KMS-11 (cell line): Measurements from ENCODE around the gene TMPRSS6.

Experiments
- H2AFZ ChIP-seq: fragments of 200-600 bp; sonication (generic); 2 replicates; pipeline ENCODE4 v1.6.1; 2016; ENCODE audit warnings: antibody characterized with exemption, mixed run types, low read depth
- H3K27ac ChIP-seq: fragments of 200-600 bp; sonication (generic); 2 replicates; pipeline ENCODE4 v1.6.1; 2016; ENCODE audit warnings: mild to moderate bottlenecking, mixed run types
- H3K27me3 ChIP-seq: fragments of 200-600 bp; sonication (generic); 2 replicates; pipeline ENCODE4 v1.6.1; 2017; ENCODE audit warnings: mild to moderate bottlenecking, low read depth, mixed run types, moderate library complexity; ENCODE audit not compliant: insufficient read depth
- H3K36me3 ChIP-seq: fragments of 200-600 bp; sonication (generic); 2 replicates; pipeline ENCODE4 v1.6.1; 2017; ENCODE audit warnings: mild to moderate bottlenecking, mixed run types; ENCODE audit not compliant: insufficient read depth
- H3K4me1 ChIP-seq: fragments of 200-600 bp; sonication (generic); 2 replicates; pipeline ENCODE4 v1.6.1; 2016; ENCODE audit warnings: mild to moderate bottlenecking, low read depth, mixed run types; ENCODE audit not compliant: poor library complexity, severe bottlenecking
- H3K4me2 ChIP-seq: fragments of 200-600 bp; sonication (generic); 2 replicates; pipeline ENCODE4 v1.7.0; 2016; ENCODE audit warnings: mild to moderate bottlenecking, mixed run types
- H3K4me3 ChIP-seq: fragments of 200-600 bp; sonication (generic); IDR thresholded peaks from 2 replicates; pipeline ENCODE4 v1.6.1; 2017; ENCODE audit warnings: low read depth, low read length, mixed read lengths; ENCODE audit not compliant: insufficient read depth
- H3K79me2 ChIP-seq: fragments of 200-600 bp; sonication (generic); 2 replicates; pipeline ENCODE4 v1.6.1; 2016; ENCODE audit warnings: low read depth, mixed run types; ENCODE audit not compliant: insufficient read depth
- H3K9ac ChIP-seq: fragments of 200-600 bp; sonication (generic); 2 replicates; pipeline ENCODE4 v1.6.1; 2016; ENCODE audit warnings: mild to moderate bottlenecking, mixed run types
- H4K20me1 ChIP-seq: fragments of 200-600 bp; sonication (generic); 2 replicates; pipeline ENCODE4 v1.6.1; 2016; ENCODE audit warnings: mild to moderate bottlenecking, mixed run types; ENCODE audit not compliant: insufficient read depth
- TF ChIP-seq, protein P1 (sequence below): fragments of 200-600 bp; sonication (generic); conservative IDR thresholded peaks from 2 replicates; pipeline ENCODE4 v1.6.1; 2017; ENCODE audit warnings: low read depth, mild to moderate bottlenecking, antibody characterized with exemption, low read length, moderate library complexity, mixed read lengths

TMPRSS6 gene

DNA sequence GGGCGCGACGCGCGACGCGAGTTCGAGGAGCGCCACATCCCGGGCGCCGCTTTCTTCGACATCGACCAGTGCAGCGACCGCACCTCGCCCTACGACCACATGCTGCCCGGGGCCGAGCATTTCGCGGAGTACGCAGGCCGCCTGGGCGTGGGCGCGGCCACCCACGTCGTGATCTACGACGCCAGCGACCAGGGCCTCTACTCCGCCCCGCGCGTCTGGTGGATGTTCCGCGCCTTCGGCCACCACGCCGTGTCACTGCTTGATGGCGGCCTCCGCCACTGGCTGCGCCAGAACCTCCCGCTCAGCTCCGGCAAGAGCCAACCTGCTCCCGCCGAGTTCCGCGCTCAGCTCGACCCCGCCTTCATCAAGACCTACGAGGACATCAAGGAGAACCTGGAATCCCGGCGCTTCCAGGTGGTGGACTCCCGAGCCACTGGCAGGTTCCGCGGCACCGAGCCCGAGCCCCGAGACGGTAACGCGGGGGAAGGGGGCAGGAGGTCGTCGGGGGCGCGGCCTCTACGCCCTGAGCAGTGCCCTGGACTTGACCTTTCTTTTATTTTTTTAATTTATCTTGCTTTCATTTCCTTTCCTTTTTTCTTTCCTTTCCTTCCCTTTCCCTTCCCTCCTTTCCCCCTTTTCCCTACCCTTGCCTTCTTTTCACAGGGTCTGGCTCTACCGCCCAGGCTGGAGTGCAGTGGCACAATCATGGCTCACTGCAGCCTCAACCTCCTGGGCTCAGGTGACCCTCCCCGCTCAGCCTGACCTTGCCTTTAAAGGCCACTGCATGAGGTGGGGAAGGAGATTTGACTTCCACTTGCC is 85.0 kb downstream of the TMPRSS6 start:
- no peak overlapping the region for H3K9ac ChIP-seq

DNA sequence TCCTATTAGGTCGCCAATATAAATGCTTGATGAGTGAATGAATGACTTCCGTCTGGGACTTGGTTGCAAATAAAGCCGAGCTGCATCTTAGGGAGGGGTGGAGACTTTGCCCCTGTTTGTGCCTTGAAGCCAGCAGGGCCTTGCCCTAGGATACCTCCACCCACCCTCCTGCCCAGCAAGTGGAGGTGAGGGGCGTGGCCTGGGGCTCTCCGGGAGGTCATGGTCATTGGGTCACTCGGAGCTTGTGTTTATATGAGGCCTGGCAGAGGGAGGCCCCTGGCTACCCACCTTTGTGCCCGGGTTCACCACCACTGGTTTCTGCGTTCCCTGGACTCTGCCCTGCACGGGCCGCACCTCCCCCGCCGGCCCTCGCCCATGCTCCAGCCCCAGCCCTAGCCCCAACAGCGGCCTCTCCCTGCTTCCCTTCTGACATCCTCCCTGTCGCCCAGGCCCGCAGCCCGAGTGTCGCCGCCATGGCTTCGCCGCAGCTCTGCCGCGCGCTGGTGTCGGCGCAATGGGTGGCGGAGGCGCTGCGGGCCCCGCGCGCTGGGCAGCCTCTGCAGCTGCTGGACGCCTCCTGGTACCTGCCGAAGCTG is 85.7 kb downstream of the TMPRSS6 start:
- H3K79me2 ChIP-seq, result no peaks in the 10 kb centered on the region
- H2AFZ ChIP-seq, result no peak overlapping the region
- H3K4me2 ChIP-seq, result no peak overlapping the region
- H3K4me1 ChIP-seq, result peaks cover 17% of the 10 kb centered on the region
- H3K4me3 ChIP-seq, result no peak overlapping the region
- no peaks in the 10 kb centered on the region for H3K36me3 ChIP-seq
- no peak overlapping the region for H3K27ac ChIP-seq
- H3K9ac ChIP-seq, result no peak overlapping the region
- TF ChIP-seq, protein P1, sequence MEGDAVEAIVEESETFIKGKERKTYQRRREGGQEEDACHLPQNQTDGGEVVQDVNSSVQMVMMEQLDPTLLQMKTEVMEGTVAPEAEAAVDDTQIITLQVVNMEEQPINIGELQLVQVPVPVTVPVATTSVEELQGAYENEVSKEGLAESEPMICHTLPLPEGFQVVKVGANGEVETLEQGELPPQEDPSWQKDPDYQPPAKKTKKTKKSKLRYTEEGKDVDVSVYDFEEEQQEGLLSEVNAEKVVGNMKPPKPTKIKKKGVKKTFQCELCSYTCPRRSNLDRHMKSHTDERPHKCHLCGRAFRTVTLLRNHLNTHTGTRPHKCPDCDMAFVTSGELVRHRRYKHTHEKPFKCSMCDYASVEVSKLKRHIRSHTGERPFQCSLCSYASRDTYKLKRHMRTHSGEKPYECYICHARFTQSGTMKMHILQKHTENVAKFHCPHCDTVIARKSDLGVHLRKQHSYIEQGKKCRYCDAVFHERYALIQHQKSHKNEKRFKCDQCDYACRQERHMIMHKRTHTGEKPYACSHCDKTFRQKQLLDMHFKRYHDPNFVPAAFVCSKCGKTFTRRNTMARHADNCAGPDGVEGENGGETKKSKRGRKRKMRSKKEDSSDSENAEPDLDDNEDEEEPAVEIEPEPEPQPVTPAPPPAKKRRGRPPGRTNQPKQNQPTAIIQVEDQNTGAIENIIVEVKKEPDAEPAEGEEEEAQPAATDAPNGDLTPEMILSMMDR, result no peak
- no peaks in the 10 kb centered on the region for H3K27me3 ChIP-seq
- no peaks in the 10 kb centered on the region for H4K20me1 ChIP-seq

More for the DNA sequence above, 85.0 kb downstream of the TMPRSS6 start:
- Histone ChIP-seq H3K27ac (no peak overlapping the region), H3K27me3 (no peaks in the 10 kb centered on the region), H3K79me2 (no peaks in the 10 kb centered on the region), H3K4me3 (no peak overlapping the region), H2AFZ (no peak overlapping the region), H3K4me2 (no peak overlapping the region), H4K20me1 (no peaks in the 10 kb centered on the region), H3K4me1 (peaks cover 17% of the 10 kb centered on the region), H3K36me3 (no peaks in the 10 kb centered on the region)
- TF ChIP-seq, protein P1, result no peak

DNA sequence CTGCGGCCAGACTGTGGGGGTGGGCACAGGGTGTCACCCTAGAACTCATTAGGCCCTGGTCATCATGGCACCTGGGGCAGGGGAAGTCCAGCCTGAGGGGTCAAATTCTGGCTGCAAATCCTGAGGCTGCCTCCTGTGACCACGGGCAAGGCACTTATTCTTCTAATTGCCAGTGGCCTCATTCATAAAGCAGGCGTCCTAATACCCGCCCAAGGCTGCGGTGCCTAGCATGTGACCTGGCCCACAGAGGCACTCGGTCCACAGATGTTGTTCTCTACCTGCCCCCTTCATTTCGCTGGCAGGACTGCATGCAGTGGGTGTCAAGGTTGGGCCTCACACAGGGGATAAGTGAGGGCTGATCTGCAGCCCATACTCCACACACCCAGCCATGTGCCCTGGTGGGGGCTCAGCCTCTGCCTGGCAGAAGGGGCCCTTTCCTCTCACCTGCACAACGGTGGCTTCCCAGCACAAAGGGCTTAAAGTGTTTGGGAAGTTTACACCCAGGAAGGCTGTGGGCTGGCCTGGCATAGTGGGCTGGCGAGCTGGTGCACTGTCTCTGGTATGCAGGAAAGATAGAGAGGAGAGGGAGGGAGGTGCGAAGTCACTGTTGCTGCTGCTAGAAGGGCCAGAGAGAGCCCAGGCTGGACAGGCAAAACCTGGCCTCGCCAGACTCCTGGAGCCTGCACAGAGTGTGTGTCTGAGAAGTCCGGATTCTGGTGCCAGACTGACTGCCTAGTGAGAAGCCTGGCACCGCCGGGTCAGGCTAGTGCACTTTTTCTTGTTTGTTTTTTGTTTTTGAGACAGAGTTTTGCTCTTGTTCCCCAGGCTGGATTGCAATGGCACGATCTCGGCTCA is 86.8 kb downstream of the TMPRSS6 start:
- Histone ChIP-seq H3K27ac (no peak overlapping the region), H3K27me3 (no peaks in the 10 kb centered on the region), H3K4me3 (no peak overlapping the region), H3K36me3 (no peaks in the 10 kb centered on the region), H2AFZ (no peak overlapping the region), H3K4me1 (peaks cover 17% of the 10 kb centered on the region), H3K79me2 (no peaks in the 10 kb centered on the region), H3K4me2 (no peak overlapping the region), H4K20me1 (no peaks in the 10 kb centered on the region), H3K9ac (no peak overlapping the region)
- TF ChIP-seq, protein P1, result no peak

DNA sequence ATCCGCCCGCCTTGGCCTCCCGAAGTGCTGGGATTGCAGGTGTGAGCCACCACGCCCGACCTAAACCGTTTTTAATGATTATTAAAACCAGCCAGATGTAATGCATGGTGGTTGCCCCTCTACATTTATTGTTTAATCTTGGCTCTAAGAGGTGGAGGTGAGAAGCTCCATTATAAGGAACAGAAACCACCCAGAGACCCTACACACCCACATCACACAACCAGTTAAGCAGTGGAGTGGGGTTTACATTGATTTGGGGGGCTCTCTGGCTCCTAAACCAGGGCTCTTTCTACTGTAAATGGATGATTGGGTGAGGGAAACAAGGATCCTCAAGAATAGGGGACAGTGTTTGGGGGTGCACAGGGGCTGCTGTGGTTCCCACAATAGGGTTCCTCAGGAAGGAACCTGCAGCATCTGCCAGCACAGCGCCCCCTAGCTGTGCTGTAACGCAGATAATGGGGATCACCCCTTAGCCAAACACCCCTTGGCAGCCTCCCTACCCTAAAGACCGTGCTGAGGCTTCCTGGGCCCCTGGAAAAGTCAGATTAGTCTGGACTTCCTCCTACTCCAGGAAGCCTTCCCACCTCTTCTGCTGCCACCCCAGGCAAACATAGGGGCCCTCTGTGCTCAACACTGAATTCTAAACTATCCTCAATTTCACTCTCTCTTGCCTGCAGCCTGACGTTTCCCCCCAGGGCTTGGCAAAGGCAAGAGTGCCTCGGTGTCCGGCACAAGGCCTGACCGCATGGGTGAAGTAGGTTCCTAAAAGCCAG is 87.6 kb downstream of the TMPRSS6 start:
- H3K4me3 ChIP-seq, result no peak overlapping the region
- no peaks in the 10 kb centered on the region for H3K27me3 ChIP-seq
- TF ChIP-seq, protein P1, result peak; percentile 83
- H4K20me1 ChIP-seq, result no peaks in the 10 kb centered on the region
- H3K36me3 ChIP-seq, result no peaks in the 10 kb centered on the region
- no peaks in the 10 kb centered on the region for H3K79me2 ChIP-seq
- H3K9ac ChIP-seq, result no peak overlapping the region
- H3K4me2 ChIP-seq, result no peak overlapping the region
- H2AFZ ChIP-seq, result no peak overlapping the region
- no peak overlapping the region for H3K27ac ChIP-seq
- peaks cover 17% of the 10 kb centered on the region for H3K4me1 ChIP-seq
